ENCODE results near the gene PABPN1L. TPM values are rescaled to one million over a fixed set of nuclear protein-coding genes. Genes with fewer than 3 reads are reported as not detected.

PABPN1L gene
- polyA plus RNA-seq, 2 of the 4 experiments (the other 2 are of a cell fraction), result not detected

- CTCF ChIA-PET, result interaction anchor here (0.6 to 2.2 kb wide), 4 partner anchors 8 to 85 kb away, joined by 3 to 17 read pairs (median 4); partner anchors contain the start of genes APRT, GALNS and TRAPPC2L
- FAIRE-seq, result no peak
- 93% methylated on average over 18 of the region's 24 CpGs for WGBS (ENCODE audit: missing lambda C conversion rate)
Observed at GRCh38 chr16:88822281-88823040, 44.0 kb downstream of the PABPN1L start.

More at GRCh38 chr16:88822281-88823040, 44.0 kb downstream of the PABPN1L start:
- H3K4me1 ChIP-seq, result no peaks in the 10 kb centered on the region
- no peak overlapping the region for H3K4me3 ChIP-seq
- no peak overlapping the region for H3K27ac ChIP-seq
- DNase-seq (ENCODE audit: low read depth in 1 of 2, low spot score in 1 of 2) (no peak), ATAC-seq (no peak)
- POLR2A ChIA-PET, result interaction anchor here (1.2 kb wide), 1 partner anchor 11 kb away, joined by 4 read pairs; the partner anchor contains the start of gene APRT
- TF ChIP-seq REST (IDR thresholded peaks at IDR 0.05) (no peak), CEBPB (IDR thresholded peaks at IDR 0.05) (no peak), MYC (IDR thresholded peaks at IDR 0.05; ENCODE audit: borderline replicate concordance, low read length) (no peak), JUNB (IDR thresholded peaks at IDR 0.05) (no peak), KDM1A (IDR thresholded peaks at IDR 0.05; ENCODE audit: low read depth) (no peak), RCOR1 (IDR thresholded peaks at IDR 0.05; ENCODE audit: low read depth, low read length) (no peak), HDAC2 (IDR thresholded peaks at IDR 0.05) (no peak), ZNF302 (CRISPR knock-in tag; IDR thresholded peaks at IDR 0.05) (no peak), CTCF (IDR thresholded peaks at IDR 0.05) (no peak), RFX5 (IDR thresholded peaks at IDR 0.05) (no peak), HOXA7 (CRISPR knock-in tag; IDR thresholded peaks at IDR 0.05) (no peak), E2F6 (IDR thresholded peaks at IDR 0.05; ENCODE audit: borderline replicate concordance, low read depth) (no peak), ZFP36 (IDR thresholded peaks at IDR 0.05; ENCODE audit: borderline replicate concordance, partially characterized antibody) (no peak), EHF (CRISPR knock-in tag; IDR thresholded peaks at IDR 0.05) (no peak), HMGXB4 (CRISPR knock-in tag; IDR thresholded peaks at IDR 0.05; ENCODE audit: borderline replicate concordance) (no peak), RAD21 (conservative IDR thresholded peaks at IDR 0.05 in 1 of 2, IDR thresholded peaks at IDR 0.05 in 1 of 2) (no peak), HOXB13 (CRISPR knock-in tag; IDR thresholded peaks at IDR 0.05; ENCODE audit: low read depth) (no peak), HES2 (IDR thresholded peaks at IDR 0.05) (no peak), PBX3 (IDR thresholded peaks at IDR 0.05) (no peak), FOSL2 (IDR thresholded peaks at IDR 0.05) (no peak), FOSL2 (CRISPR knock-in tag; IDR thresholded peaks at IDR 0.05) (no peak)
- no peaks in the 10 kb centered on the region for H3K9me3 ChIP-seq
- no peak overlapping the region for H3K4me2 ChIP-seq
